Panc1 (cell line): ENCODE measurements around the gene TTYH2.

Experiments
- POLR2AphosphoS5 ChIP-seq: IDR thresholded peaks from 2 replicates; pipeline ENCODE4 v1.6.1; 2012; ENCODE audit warnings: mild to moderate bottlenecking, low read depth, low read length, moderate library complexity
- SIN3A ChIP-seq: IDR thresholded peaks from 2 replicates; pipeline ENCODE4 v1.6.1; 2012; ENCODE audit warnings: low read depth, mild to moderate bottlenecking, low read length, moderate library complexity, borderline replicate concordance; ENCODE audit not compliant: insufficient read depth
- TCF7L2 ChIP-seq: IDR thresholded peaks from 2 replicates; pipeline ENCODE4 v1.6.1; 2011; ENCODE audit warnings: mild to moderate bottlenecking, low read depth, low read length, inconsistent platforms
- TF ChIP-seq, protein P1 (sequence below): fragments of 450-650 bp; IDR thresholded peaks from 2 replicates; pipeline ENCODE4 v1.5.1; 2017; ENCODE audit warnings: mild to moderate bottlenecking
- TF ChIP-seq, protein P2 (sequence below), 2 experiments: IDR thresholded peaks; 2 replicates each; pipeline ENCODE4 v1.6.1; 2011 to 2012; ENCODE audit warnings: low read depth in 2 of 2, control low read depth in 1 of 2, low read length in 1 of 2, mild to moderate bottlenecking in 1 of 2, moderate library complexity in 1 of 2; ENCODE audit not compliant: insufficient read depth in 1 of 2

- TF ChIP-seq, protein P1, sequence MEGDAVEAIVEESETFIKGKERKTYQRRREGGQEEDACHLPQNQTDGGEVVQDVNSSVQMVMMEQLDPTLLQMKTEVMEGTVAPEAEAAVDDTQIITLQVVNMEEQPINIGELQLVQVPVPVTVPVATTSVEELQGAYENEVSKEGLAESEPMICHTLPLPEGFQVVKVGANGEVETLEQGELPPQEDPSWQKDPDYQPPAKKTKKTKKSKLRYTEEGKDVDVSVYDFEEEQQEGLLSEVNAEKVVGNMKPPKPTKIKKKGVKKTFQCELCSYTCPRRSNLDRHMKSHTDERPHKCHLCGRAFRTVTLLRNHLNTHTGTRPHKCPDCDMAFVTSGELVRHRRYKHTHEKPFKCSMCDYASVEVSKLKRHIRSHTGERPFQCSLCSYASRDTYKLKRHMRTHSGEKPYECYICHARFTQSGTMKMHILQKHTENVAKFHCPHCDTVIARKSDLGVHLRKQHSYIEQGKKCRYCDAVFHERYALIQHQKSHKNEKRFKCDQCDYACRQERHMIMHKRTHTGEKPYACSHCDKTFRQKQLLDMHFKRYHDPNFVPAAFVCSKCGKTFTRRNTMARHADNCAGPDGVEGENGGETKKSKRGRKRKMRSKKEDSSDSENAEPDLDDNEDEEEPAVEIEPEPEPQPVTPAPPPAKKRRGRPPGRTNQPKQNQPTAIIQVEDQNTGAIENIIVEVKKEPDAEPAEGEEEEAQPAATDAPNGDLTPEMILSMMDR: no peak
- TF ChIP-seq POLR2AphosphoS5 (no peak), TCF7L2 (no peak), SIN3A (no peak)
- TF ChIP-seq, protein P2, sequence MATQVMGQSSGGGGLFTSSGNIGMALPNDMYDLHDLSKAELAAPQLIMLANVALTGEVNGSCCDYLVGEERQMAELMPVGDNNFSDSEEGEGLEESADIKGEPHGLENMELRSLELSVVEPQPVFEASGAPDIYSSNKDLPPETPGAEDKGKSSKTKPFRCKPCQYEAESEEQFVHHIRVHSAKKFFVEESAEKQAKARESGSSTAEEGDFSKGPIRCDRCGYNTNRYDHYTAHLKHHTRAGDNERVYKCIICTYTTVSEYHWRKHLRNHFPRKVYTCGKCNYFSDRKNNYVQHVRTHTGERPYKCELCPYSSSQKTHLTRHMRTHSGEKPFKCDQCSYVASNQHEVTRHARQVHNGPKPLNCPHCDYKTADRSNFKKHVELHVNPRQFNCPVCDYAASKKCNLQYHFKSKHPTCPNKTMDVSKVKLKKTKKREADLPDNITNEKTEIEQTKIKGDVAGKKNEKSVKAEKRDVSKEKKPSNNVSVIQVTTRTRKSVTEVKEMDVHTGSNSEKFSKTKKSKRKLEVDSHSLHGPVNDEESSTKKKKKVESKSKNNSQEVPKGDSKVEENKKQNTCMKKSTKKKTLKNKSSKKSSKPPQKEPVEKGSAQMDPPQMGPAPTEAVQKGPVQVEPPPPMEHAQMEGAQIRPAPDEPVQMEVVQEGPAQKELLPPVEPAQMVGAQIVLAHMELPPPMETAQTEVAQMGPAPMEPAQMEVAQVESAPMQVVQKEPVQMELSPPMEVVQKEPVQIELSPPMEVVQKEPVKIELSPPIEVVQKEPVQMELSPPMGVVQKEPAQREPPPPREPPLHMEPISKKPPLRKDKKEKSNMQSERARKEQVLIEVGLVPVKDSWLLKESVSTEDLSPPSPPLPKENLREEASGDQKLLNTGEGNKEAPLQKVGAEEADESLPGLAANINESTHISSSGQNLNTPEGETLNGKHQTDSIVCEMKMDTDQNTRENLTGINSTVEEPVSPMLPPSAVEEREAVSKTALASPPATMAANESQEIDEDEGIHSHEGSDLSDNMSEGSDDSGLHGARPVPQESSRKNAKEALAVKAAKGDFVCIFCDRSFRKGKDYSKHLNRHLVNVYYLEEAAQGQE (IDR thresholded peaks at IDR 0.05; ENCODE audit: insufficient read depth in 1 of 2, low read depth in 2 of 2, low read length in 1 of 2): no peak
Observed at GRCh38 chr17:74224959-74225725, 11.8 kb downstream of the TTYH2 start.
